HepG2 (cell line): ENCODE data around the gene RALB. TPM values are rescaled to one million over a fixed set of nuclear protein-coding genes. Genes with fewer than 3 reads are reported as not detected.

Experiments
- ESRRA ChIP-seq: sonication (generic); formaldehyde crosslinking; IDR thresholded peaks from 2 replicates; pipeline ENCODE4 v1.5.1; 2020; ENCODE audit warnings: mild to moderate bottlenecking, low read depth, missing genetic modification reagents
- FOXJ3 ChIP-seq: sonication (generic); formaldehyde crosslinking; IDR thresholded peaks from 2 replicates; pipeline ENCODE4 v1.4.0; 2020; ENCODE audit warnings: missing genetic modification reagents, mild to moderate bottlenecking, borderline replicate concordance
- FOXO4 ChIP-seq: sonication (generic); formaldehyde crosslinking; conservative IDR thresholded peaks from 2 replicates; pipeline ENCODE4 v1.8.1; 2023; ENCODE audit warnings: missing genetic modification reagents
- GABPA ChIP-seq, 2 experiments: IDR thresholded peaks; 2 replicates each; pipeline ENCODE4 v1.6.1; 2011 to 2016; ENCODE audit warnings: low read depth in 2 of 2, low read length in 1 of 2, missing biosample characterization in 1 of 2, missing genetic modification characterization in 1 of 2
- GATAD1 ChIP-seq: IDR thresholded peaks from 2 replicates; pipeline ENCODE4 v1.6.1; 2016; ENCODE audit warnings: missing genetic modification reagents, missing compliant biosample characterization
- ISL2 ChIP-seq: sonication (generic); formaldehyde crosslinking; IDR thresholded peaks from 2 replicates; pipeline ENCODE4 v1.5.0; 2020; ENCODE audit warnings: missing genetic modification reagents
- KDM2A ChIP-seq: sonication (generic); formaldehyde crosslinking; IDR thresholded peaks from 2 replicates; pipeline ENCODE4 v1.4.0; 2020; ENCODE audit warnings: low read depth, missing genetic modification reagents, borderline replicate concordance
- MATR3 ChIP-seq: sonication (generic); formaldehyde crosslinking; IDR thresholded peaks from 2 replicates; pipeline ENCODE4 v1.4.0; 2020; ENCODE audit warnings: missing genetic modification reagents
- NR2F2 ChIP-seq: IDR thresholded peaks from 2 replicates; pipeline ENCODE4 v1.6.1; 2012; ENCODE audit warnings: low read depth, inconsistent platforms, borderline replicate concordance
- NRL ChIP-seq: sonication (generic); formaldehyde crosslinking; IDR thresholded peaks from 2 replicates; pipeline ENCODE4 v1.5.0; 2020; ENCODE audit warnings: missing genetic modification reagents, mild to moderate bottlenecking, moderate library complexity, borderline replicate concordance
- SP1 ChIP-seq, 2 experiments: fragments of 450-650 bp in 1 of 2; sonication (generic) in 1 of 2; formaldehyde crosslinking in 1 of 2; IDR thresholded peaks; 2 replicates each; pipeline versions ENCODE4 v1.4.0 to v1.6.1; 2016 to 2020; ENCODE audit warnings: missing genetic modification reagents in 1 of 2
- TSC22D2 ChIP-seq: sonication (generic); formaldehyde crosslinking; IDR thresholded peaks from 2 replicates; pipeline ENCODE4 v1.5.1; 2020; ENCODE audit warnings: missing genetic modification reagents, mild to moderate bottlenecking, borderline replicate concordance
- YEATS2 ChIP-seq: sonication (generic); formaldehyde crosslinking; IDR thresholded peaks from 2 replicates; pipeline ENCODE4 v1.4.0; 2020; ENCODE audit warnings: missing genetic modification reagents, borderline replicate concordance
- ZBTB44 ChIP-seq: sonication (generic); formaldehyde crosslinking; IDR thresholded peaks from 2 replicates; pipeline ENCODE4 v1.4.0; 2020; ENCODE audit warnings: missing genetic modification reagents
- ZFP91 ChIP-seq: sonication (generic); formaldehyde crosslinking; IDR thresholded peaks from 2 replicates; pipeline ENCODE4 v1.9.0; 2022; ENCODE audit warnings: missing genetic modification reagents, mild to moderate bottlenecking, borderline replicate concordance
- ZKSCAN8 ChIP-seq: IDR thresholded peaks from 2 replicates; pipeline ENCODE4 v1.6.1; 2016; ENCODE audit warnings: borderline replicate concordance, missing genetic modification reagents, missing compliant biosample characterization
- ZMYM4 ChIP-seq: sonication (generic); formaldehyde crosslinking; IDR thresholded peaks from 2 replicates; pipeline ENCODE4 v1.8.1; 2023; ENCODE audit warnings: mild to moderate bottlenecking, missing genetic modification reagents
- ZNF124 ChIP-seq: sonication (generic); formaldehyde crosslinking; IDR thresholded peaks from 2 replicates; pipeline ENCODE4 v1.4.0; 2020; ENCODE audit warnings: missing genetic modification reagents
- ZNF687 ChIP-seq: sonication (generic); formaldehyde crosslinking; IDR thresholded peaks from 2 replicates; pipeline ENCODE4 v1.5.1; 2020; ENCODE audit warnings: mild to moderate bottlenecking, missing genetic modification reagents, moderate library complexity
- polyA plus RNA-seq, 8 experiments: library from polyadenylated mRNA; depleted of rRNA in 3 of 8; stranded (reverse) in 7 of 8; unstranded in 1 of 8; fragments of >200 nt; fragmentation: Illumina TruSeq in 4 of 8; extraction: Trizol in 4 of 8; gene quantifications; 2 replicates each; pipeline versions ENCODE4 v1.2.1 to v1.2.3, GENCODE V29; 2011 to 2016; ENCODE audit warnings: low read depth in 4 of 8, missing spikeins in 1 of 8, mixed read lengths in 1 of 8; ENCODE audit not compliant: insufficient read depth in 1 of 8
- total RNA-seq, 5 experiments: library from RNA; depleted of rRNA; stranded (reverse); fragments of >200 nt; fragmentation: Illumina TruSeq; extraction: Trizol; gene quantifications; 2 replicates each; pipeline ENCODE4 v1.2.3, GENCODE V29; 2016; ENCODE audit warnings: low read depth in 1 of 5

The RALB gene
- total and polyA plus RNA-seq, 2 of the 13 experiments (the other 11 are each of a cell fraction or from before 2014, with no cell fraction given): 37.8 to 43.2 TPM

- TF ChIP-seq ZNF124 (CRISPR knock-in tag) (no peak), FOXO4 (CRISPR knock-in tag) (0 out of 2 replicates have a peak, but pooled peaks have one; percentile 75), ESRRA (CRISPR knock-in tag) (no peak), FOXJ3 (no peak), ZNF687 (CRISPR knock-in tag) (peak; percentile 60), ISL2 (CRISPR knock-in tag) (peak; percentile 67), MATR3 (CRISPR knock-in tag) (peak; percentile 96; the same call in 1 of the 2 replicates), ZKSCAN8 (CRISPR knock-in tag) (peak; percentile 33; the same call in 1 of the 2 replicates), SP1 (IDR thresholded peaks at IDR 0.05) (no peak), SP1 (CRISPR knock-in tag; IDR thresholded peaks at IDR 0.05) (no peak), KDM2A (peak; percentile 91; the same call in 1 of the 2 replicates), ZBTB44 (peak; percentile 54; the same call in 1 of the 2 replicates), ZMYM4 (CRISPR knock-in tag) (0 out of 2 replicates have a peak, but pooled peaks have one; percentile 47), NRL (no peak), NR2F2 (no peak), GATAD1 (no peak), YEATS2 (CRISPR knock-in tag) (0 out of 2 replicates have a peak, but pooled peaks have one; percentile 36), ZFP91 (CRISPR knock-in tag) (peak; percentile 73; the same call in 1 of the 2 replicates), GABPA (IDR thresholded peaks at IDR 0.05; ENCODE audit: low read depth, low read length) (no peak), GABPA (CRISPR knock-in tag; IDR thresholded peaks at IDR 0.05; ENCODE audit: low read depth) (no peak), TSC22D2 (CRISPR knock-in tag) (peak; percentile 88; the same call in 1 of the 2 replicates)
These were observed 90.9 kb downstream of the RALB start (continued) for GRCh38 chr2:120343433-120344105.
